Stromal cell of bone marrow (primary cell): ENCODE results near the gene CSNK1D.

Experiments used
- DNase-seq: peaks from one replicate; pipeline ENCODE4 v3.0.0-alpha.2; 2012; ENCODE audit warnings: low read depth

Gene CSNK1D

GRCh38 chr17:82273327-82274133, at the start of gene CSNK1D:
TSS of gene CSNK1D (minus strand) at chr17:82273700. CDS start at chr17:82273381, 319 bp downstream.
- DNase-seq = peak; percentile 75

GRCh38 chr17:82322526-82323453, 49.3 kb upstream of the CSNK1D start:
- no peak for DNase-seq

- no peak for DNase-seq
These were observed 48.5 kb upstream of the CSNK1D start for GRCh38 chr17:82321947-82322466.

GRCh38 chr17:82320956-82321927, 47.7 kb upstream of the CSNK1D start:
- DNase-seq = no peak

GRCh38 chr17:82320140-82320840, 46.8 kb upstream of the CSNK1D start:
- DNase-seq = no peak

- no peak for DNase-seq
These were observed 46.1 kb upstream of the CSNK1D start for GRCh38 chr17:82319619-82320062.

GRCh38 chr17:82318772-82319606, 45.5 kb upstream of the CSNK1D start:
- no peak for DNase-seq

- no peak for DNase-seq
These were observed 44.6 kb upstream of the CSNK1D start for GRCh38 chr17:82318169-82318498.

- DNase-seq = no peak
These were observed 44.1 kb upstream of the CSNK1D start, which contains the start of gene CD7 for GRCh38 chr17:82317394-82318168. TSS of gene CD7 (minus strand) at chr17:82317608. CDS start at chr17:82317495, 113 bp downstream.

- DNase-seq = no peak
These were observed 43.3 kb upstream of the CSNK1D start for GRCh38 chr17:82316651-82317393.

- DNase-seq = no peak
These were observed 42.3 kb upstream of the CSNK1D start for GRCh38 chr17:82315703-82316358.

- no peak for DNase-seq
These were observed 41.5 kb upstream of the CSNK1D start for GRCh38 chr17:82314727-82315605.

- DNase-seq = no peak
These were observed 40.7 kb upstream of the CSNK1D start for GRCh38 chr17:82314012-82314726.

- no peak for DNase-seq
These were observed 39.9 kb upstream of the CSNK1D start for GRCh38 chr17:82313195-82314011.

- no peak for DNase-seq
These were observed 38.5 kb upstream of the CSNK1D start for GRCh38 chr17:82311971-82312370.
